Natural killer cell (primary cell): ENCODE results near the gene ST8SIA5. TPM values are rescaled to one million over a fixed set of nuclear protein-coding genes. Genes with fewer than 3 reads are reported as not detected.

ENCODE experiments used
- ATAC-seq, 3 donors: fragments of 150-1000 bp in 2 of 3; fragments of 200-7000 bp in 1 of 3; cut with Tn5 transposase; 1 replicate in 1 of 3; 2 replicates in 2 of 3; pipeline ENCODE4 v1.10.0; 2021; ENCODE audit warnings: mild to moderate bottlenecking in 2 of 3, moderate library complexity in 2 of 3
- DNase-seq, 2 donors: peaks; one replicate each; pipeline versions ENCODE4 v3.0.0 to v3.0.0-alpha.2; 2013 to 2021; ENCODE audit warnings: mixed read lengths in 1 of 2
- H3K27ac ChIP-seq: one replicate; pipeline ENCODE4 v1.5.1; 2013; ENCODE audit warnings: mild to moderate bottlenecking, low read length
- H3K27me3 ChIP-seq: one replicate; pipeline ENCODE4 v1.6.1; 2013; ENCODE audit warnings: low read length; ENCODE audit not compliant: control insufficient read depth, insufficient read depth
- H3K36me3 ChIP-seq: one replicate; pipeline ENCODE4 v1.6.1; 2013; ENCODE audit warnings: low read length; ENCODE audit not compliant: control insufficient read depth, insufficient read depth
- H3K4me1 ChIP-seq: one replicate; pipeline ENCODE4 v1.6.1; 2013; ENCODE audit warnings: low read length; ENCODE audit not compliant: control insufficient read depth, insufficient read depth
- H3K4me3 ChIP-seq: one replicate; pipeline ENCODE4 v1.5.1; 2013; ENCODE audit warnings: low read length
- H3K9me3 ChIP-seq: one replicate; pipeline ENCODE4 v1.6.1; 2013; ENCODE audit warnings: low read length; ENCODE audit not compliant: control insufficient read depth, insufficient read depth
- H3K27ac Mint-ChIP-seq, 2 donors: one replicate each; pipeline ENCODE4 v1.8.0; 2022; ENCODE audit warnings: mild to moderate bottlenecking in 2 of 2, mixed read lengths in 2 of 2, moderate library complexity in 1 of 2
- H3K27me3 Mint-ChIP-seq, 2 donors: one replicate each; pipeline ENCODE4 v1.8.0; 2022; ENCODE audit warnings: low read depth in 2 of 2, mixed read lengths in 2 of 2
- H3K36me3 Mint-ChIP-seq: one replicate; pipeline ENCODE4 v1.8.0; 2022; ENCODE audit warnings: mixed read lengths
- H3K4me1 Mint-ChIP-seq, 2 donors: one replicate each; pipeline ENCODE4 v1.8.0; 2022; ENCODE audit warnings: mixed read lengths in 2 of 2
- H3K4me3 Mint-ChIP-seq: one replicate; pipeline ENCODE4 v1.8.0; 2022; ENCODE audit warnings: mild to moderate bottlenecking, moderate library complexity, mixed read lengths
- H3K9me3 Mint-ChIP-seq, 2 donors: one replicate each; pipeline ENCODE4 v1.8.0; 2022; ENCODE audit warnings: mixed read lengths in 2 of 2
- CTCF ChIP-seq: fragments of 200-600 bp; IDR thresholded peaks from one replicate; pipeline ENCODE4 v1.8.0; 2022; ENCODE audit warnings: antibody characterized with exemption
- WGBS: methylation state at CpG from one replicate; pipeline ENCODE4 v1.1.7; 2013; ENCODE audit warnings: missing lambda C conversion rate; ENCODE audit not compliant: insufficient coverage; 5-methylcytosine and 5-hydroxymethylcytosine counted together
- intact Hi-C: fragments of 100-400 bp; cut with micrococcal nuclease; formaldehyde crosslinking; loops from one replicate; pipeline ENCODE4 v1.14.2; 2022
- total RNA-seq, 4 donors: library from RNA; stranded (reverse); fragments of 120-200 nt in 1 of 4; gene quantifications; one replicate each; pipeline versions ENCODE4 v1.2.3 to v1.2.4, GENCODE V29; 2013 to 2022

The ST8SIA5 gene
- total RNA-seq, 3 donors from 2014 or later (not counting 1 experiment from before 2014, with no cell fraction given): 0.23 TPM; not detected in 2

GRCh38 chr18:46720092-46720491 lies 36.8 kb downstream of the ST8SIA5 start:
- no peaks in the 10 kb centered on the region for H3K27me3 ChIP-seq
- intact Hi-C loops: no loop called here
- H3K4me3 ChIP-seq: no peak overlapping the region
- no peaks in the 10 kb centered on the region for H3K4me1 ChIP-seq
- no peaks in the 10 kb centered on the region for H3K9me3 Mint-ChIP-seq
- H3K4me1 Mint-ChIP-seq: no peaks in the 10 kb centered on the region
- no peak overlapping the region for H3K4me3 Mint-ChIP-seq
- H3K27ac ChIP-seq: no peak overlapping the region
- H3K27me3 Mint-ChIP-seq: peaks cover 11 to 19% of the 10 kb centered on the region in 2 donors
- DNase-seq: no peak
- no peak for TF ChIP-seq CTCF
- no peak for ATAC-seq
- no peaks in the 10 kb centered on the region for H3K36me3 Mint-ChIP-seq
- 64% methylated on average over 7 of the region's 7 CpGs for WGBS
- no peaks in the 10 kb centered on the region for H3K36me3 ChIP-seq
- no peaks in the 10 kb centered on the region for H3K9me3 ChIP-seq
- H3K27ac Mint-ChIP-seq: no peak overlapping the region

- Histone ChIP-seq H3K27ac (no peak overlapping the region), H3K4me1 (no peaks in the 10 kb centered on the region), H3K27me3 (no peaks in the 10 kb centered on the region), H3K9me3 (no peaks in the 10 kb centered on the region), H3K4me3 (no peak overlapping the region), H3K36me3 (no peaks in the 10 kb centered on the region)
- intact Hi-C loops: no loop called here
- WGBS: 69% methylated on average over 5 of the region's 5 CpGs
- H3K4me1 Mint-ChIP-seq: no peaks in the 10 kb centered on the region
- ATAC-seq (no peak), DNase-seq (no peak)
- H3K9me3 Mint-ChIP-seq: no peaks in the 10 kb centered on the region
- H3K4me3 Mint-ChIP-seq: no peak overlapping the region
- H3K27ac Mint-ChIP-seq: no peak overlapping the region
- peaks cover 12 to 19% of the 10 kb centered on the region in 2 donors for H3K27me3 Mint-ChIP-seq
- no peak for TF ChIP-seq CTCF
- H3K36me3 Mint-ChIP-seq: no peaks in the 10 kb centered on the region
Observed at GRCh38 chr18:46719388-46719787, 37.5 kb downstream of the ST8SIA5 start.

- no peak overlapping the region for H3K27ac ChIP-seq
- Mint-ChIP-seq H3K27ac (no peak overlapping the region), H3K27me3 (peaks cover 12 to 19% of the 10 kb centered on the region in 2 donors), H3K9me3 (no peaks in the 10 kb centered on the region), H3K36me3 (no peaks in the 10 kb centered on the region), H3K4me3 (no peak overlapping the region), H3K4me1 (no peaks in the 10 kb centered on the region)
- DNase-seq: no peak
- intact Hi-C loops: no loop called here
- H3K36me3 ChIP-seq: no peaks in the 10 kb centered on the region
- no peaks in the 10 kb centered on the region for H3K9me3 ChIP-seq
- ATAC-seq: no peak
- no peak for TF ChIP-seq CTCF
- WGBS: 48% methylated on average over 10 of the region's 10 CpGs
- H3K4me1 ChIP-seq: no peaks in the 10 kb centered on the region
- no peaks in the 10 kb centered on the region for H3K27me3 ChIP-seq
- H3K4me3 ChIP-seq: no peak overlapping the region
Observed at GRCh38 chr18:46718501-46719341, 38.1 kb downstream of the ST8SIA5 start.
